ENCODE results near the gene KPTN.

Gene KPTN

DNA sequence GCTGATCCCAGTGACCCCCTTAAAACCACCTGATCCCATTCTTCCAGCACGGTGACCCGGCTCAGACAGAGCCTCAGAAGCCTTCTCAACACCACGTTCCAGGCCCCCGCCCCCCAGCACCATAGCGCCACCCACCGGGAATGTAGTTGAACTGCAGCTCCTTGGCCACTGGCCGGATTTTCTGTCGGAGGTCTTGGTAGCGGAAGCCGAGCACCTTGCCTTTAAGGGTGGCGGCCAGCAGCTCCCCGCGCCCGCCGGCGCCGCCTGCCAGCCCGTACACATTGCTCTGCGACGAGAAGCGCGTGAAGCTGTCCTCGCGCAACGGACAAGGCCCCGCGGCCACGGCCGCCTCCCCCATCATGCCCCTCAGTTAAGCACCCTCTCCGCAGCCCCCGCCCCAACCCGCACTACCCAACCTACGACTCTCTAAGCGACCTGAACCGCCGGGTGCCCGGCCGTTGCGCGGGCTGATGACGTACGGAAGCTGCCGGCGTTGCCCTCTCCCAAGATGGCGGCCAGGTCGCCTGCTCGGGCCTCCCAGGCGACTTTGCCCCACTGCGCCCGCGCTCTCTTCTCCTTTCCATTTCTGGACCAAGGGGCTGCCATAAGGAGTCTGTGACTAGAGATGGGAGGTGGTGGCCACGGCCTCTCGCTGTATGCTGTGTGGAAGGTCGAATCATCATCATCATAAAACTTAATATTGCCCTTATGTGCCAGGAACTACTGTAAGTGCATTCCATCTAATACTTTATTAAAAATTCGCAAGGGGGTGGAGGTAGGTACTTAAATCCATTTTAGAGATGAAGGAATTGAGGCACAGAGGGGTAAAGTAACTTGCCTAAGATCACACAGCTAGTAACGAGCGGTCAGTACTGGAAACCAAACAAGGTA lies at the start of gene KPTN:
Gene KPTN (minus strand): TSS at position 420 of the 891 bp plus-strand sequence. CDS start 59 bp downstream, at position 361.
- in situ Hi-C loops (cut with MboI; ENCODE audit: low sequenced_read_pairs) = no loop called here

DNA sequence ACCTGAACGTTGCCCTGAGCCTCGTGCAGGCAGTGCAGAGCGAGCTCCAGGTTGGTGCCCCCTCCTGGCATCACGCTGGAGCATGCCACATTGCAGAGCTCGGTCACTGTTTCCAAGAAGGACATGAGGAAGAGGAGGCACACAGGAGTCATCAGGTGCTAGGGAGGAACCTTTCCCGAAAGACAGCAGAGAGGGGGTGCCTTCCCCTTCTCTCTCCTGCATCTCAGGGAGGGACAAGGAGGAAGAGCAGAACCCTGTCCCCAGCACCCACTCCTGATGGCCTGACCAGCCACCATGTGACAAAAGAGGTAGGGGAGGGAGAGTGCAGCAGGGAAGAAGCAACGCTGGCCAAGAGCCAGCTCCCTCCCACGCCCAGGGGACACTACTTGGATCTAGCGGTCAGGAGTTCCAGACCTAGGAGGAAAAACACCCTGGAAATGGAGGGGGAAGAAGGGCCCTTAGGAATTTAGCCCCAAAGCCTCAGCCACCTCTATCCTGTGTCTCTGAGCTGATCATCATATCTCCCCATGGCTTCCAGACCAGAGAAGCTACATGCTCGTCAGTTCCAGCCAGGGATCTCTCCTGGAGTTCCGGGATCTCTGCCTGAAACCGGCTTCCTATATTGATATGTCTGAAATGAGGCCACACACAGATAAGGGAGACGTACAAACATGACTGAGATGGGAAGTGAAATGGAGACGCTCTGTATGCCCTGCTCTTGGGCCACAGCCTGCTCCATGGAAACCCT lies 47.8 kb upstream of the KPTN start:
- in situ Hi-C loops (cut with MboI; ENCODE audit: low sequenced_read_pairs) = no loop called here

DNA sequence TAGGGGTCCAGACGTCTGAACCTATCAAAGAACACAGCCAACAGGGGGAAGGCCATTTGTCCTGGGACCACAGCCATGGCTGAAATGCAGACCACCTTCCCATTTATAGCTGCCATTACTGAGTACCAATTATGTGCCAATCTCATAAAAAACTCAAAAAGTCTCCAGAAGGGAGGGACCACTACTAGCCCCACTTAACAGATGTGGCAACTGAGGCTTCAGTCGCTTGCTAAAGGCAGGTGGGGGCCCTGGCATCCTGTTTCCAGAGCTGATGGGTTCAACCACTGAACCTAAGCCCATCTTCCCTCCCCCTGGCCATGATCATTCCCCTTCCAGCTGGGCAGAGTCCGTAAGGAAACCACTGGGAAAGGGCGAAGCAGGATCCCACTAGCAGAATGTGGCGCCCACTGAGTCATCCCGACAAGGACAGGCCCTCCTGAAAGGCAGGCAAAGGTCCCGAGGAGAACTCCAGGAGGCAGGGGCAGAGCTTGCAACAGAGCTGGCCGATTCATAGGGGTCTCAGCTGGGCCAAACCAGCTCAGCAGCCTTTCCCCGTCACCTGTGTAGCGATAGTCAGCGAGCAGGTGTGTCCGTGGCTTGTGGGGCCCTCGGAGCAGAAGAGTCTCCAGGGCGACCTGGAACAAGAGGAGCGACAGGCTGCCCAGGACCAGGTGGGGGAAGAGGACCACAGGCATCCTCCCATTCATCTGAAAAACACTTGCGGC lies 45.2 kb upstream of the KPTN start:
- in situ Hi-C loops (cut with MboI; ENCODE audit: low sequenced_read_pairs) = no loop called here

DNA sequence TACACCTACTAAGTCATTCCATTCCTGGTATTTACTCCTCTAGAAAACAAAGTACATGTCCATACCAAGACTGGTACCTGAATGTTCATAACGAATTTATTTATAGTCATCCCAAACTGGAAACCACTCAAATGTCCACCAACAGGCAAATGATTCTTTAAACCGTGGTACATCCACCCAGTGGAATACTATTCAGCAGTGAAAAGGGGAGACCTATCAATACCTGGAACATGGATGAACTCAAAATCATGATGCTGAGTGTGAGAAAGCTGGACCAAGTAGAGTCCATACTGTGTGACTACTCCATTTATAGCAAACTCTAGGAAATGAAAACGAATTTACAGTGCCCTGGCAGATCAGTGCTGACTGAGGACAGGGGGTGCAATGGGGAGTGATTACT lies 42.8 kb upstream of the KPTN start:
- in situ Hi-C loops (cut with MboI; ENCODE audit: low sequenced_read_pairs) = no loop called here

DNA sequence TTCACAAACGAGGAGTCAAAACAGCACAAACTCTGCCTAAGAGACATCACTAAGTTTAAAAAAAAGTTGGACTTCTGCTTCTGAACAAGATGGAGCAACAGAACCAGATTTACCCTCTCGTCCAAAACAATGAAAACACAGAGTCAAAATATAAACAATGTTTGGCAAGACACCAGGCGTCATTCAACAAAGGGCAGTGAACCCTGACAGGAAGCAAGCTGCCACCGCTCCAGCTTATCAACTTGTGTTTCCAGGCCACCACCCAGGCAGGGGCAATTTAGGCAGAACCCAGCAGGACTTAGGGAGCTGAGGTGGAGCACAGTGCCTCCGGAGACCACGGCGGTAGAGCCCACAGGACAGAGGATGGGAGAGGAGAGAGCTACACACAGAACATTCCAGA lies 39.5 kb upstream of the KPTN start:
- in situ Hi-C loops (cut with MboI; ENCODE audit: low sequenced_read_pairs) = no loop called here

DNA sequence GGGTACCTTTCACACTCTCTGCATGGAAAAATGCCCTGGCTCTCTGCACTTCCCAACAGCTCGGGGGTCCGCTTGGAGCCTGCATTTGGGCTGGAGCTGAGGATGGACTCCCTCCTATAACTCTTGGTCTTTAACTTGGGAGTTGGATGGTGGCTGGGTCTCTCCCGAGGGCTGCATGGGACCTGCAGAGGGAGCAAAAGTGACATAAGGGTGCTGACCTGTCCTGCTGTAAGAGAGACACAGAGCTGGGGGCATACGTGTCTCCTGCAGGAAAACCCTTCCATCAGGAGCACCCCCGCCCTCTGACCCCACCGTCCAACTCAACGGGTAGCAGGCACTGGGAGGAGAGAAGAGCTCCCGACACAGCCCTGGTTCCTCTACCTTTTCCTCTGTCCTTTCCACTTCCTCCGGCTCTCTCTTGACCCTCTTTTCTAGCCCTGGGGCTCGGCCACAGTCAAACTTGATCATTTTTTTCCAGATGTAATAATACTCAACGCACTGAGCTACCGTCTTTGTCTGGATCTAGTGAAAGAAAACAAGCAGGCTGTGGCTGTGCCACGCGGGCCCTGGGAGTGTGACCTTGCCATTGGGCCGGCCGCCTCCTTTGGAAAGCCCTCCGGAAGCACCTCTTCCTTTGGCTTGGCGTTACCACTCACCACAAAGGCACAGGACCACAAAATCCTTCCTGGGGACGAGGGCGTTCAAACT lies 37.6 kb upstream of the KPTN start:
- in situ Hi-C loops (cut with MboI; ENCODE audit: low sequenced_read_pairs) = no loop called here

DNA sequence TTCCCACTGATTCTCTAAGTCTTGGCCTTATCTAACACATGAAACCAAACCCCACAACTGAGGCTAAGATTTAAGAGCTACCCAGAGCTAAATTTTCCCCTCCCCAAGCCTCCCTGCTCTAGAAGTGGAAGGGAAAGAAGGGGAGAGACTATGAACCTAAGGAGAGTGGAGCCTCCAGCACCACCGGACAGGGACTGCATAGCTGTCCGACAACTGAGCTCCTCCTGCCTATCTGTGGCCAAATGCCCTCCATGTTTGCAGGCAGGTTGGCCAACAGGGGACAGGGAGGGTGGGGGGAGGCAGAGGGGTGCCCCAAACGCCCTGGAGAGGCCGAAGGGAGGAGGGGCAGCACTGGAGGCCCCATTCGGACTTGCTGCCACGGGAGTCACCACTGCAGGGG lies 36.8 kb upstream of the KPTN start:
- in situ Hi-C loops (cut with MboI; ENCODE audit: low sequenced_read_pairs) = no loop called here

DNA sequence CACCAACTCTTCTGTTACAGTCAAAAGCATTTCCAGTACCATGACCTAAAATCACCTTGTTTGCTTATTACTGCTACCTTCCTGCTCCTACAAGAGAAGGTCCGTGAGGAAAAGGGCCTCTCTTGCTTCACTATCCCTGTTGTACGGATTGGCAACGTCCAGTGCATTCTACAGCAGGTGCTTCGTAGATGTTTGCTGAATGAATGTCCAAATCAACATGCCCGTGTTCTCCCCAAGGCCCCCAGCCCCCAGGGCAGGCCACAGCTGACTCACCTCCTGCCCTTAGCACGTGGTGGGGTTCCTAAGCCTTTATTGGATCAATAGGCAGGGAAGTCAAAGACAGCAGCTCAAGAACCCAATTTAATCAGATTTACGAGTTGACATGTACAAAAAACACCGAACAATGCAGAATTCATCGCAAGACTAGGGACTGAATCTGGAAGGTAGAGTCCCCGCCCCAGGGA lies 36.4 kb upstream of the KPTN start:
- in situ Hi-C loops (cut with MboI; ENCODE audit: low sequenced_read_pairs) = no loop called here

DNA sequence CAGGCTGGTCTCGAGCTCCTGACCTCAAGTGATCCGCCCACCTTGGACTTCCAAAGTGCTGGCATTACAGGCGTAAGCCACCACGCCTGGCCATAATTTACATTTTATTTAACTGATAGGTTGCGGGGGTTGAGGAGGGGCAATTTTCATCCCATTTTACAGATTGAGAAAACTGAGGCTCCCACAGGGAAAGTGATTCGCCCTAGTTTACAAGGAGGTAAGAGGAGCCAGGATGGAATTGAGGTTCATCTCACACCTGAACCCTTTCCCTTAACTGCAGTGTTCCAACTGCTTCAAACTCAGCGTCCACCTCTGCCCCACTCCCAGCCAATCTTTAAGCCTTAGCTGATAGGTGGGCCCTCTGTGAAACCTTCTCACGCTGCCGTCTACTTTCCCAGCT lies 34.8 kb upstream of the KPTN start:
- in situ Hi-C loops (cut with MboI; ENCODE audit: low sequenced_read_pairs) = no loop called here

DNA sequence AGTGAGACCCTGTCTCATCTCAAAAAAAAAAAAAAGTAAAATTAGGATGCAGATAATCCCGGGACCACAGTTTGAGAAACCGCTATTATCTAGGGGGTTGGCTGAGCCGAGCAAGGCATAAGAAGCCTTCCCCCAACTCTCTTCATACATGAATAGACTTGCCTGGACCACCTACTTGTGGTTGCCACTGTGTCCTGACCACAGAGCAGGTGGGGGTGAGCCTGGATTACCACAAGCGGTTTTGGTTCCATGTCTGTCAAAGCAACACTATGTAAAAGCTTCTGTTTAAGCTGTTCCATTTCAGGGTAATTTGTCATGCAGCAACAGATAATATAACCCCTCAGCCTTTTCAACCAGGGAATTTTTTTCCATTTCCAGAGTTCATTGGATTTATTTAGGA lies 34.1 kb upstream of the KPTN start:
- in situ Hi-C loops (cut with MboI; ENCODE audit: low sequenced_read_pairs) = no loop called here

DNA sequence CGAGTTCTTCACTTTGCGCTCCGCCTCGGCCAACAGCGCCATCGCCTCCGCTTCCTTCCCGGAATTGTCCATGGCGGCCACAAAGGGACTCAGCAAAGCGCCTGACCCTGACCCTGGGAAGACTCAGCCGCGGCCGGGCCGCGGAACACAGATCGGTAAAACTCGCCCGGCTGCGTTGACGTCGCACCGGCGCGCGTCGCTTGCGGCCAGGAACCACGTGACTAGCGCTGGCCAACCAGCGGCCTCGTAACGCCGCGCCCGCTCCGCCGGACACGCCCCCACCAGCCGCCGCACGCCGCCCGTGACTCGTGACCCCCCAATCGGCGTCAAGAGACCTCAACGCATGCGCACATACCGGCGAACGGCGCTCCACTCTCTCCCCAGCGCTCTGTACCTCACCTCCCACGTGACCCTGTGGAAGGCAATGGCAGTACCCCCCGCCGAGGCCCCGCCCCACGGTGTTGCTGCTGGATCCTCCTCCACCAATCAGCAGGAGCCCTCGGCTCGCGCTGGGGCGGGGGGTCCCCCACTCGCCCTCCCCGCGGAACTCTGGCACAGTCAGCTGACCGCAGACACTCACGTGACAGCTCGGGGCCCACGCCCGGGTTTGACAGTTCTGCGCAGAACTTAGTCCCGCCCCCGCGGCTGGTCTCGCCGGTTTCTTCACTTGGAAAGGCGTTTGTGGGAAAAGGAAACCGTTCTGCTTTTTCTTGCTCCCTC lies 31.0 kb upstream of the KPTN start, which contains the start of gene NAPA:
Gene NAPA (minus strand): TSS at position 195 of the 720 bp plus-strand sequence. CDS start 123 bp downstream, at position 72.
- in situ Hi-C loops (cut with MboI; ENCODE audit: low sequenced_read_pairs) = no loop called here

DNA sequence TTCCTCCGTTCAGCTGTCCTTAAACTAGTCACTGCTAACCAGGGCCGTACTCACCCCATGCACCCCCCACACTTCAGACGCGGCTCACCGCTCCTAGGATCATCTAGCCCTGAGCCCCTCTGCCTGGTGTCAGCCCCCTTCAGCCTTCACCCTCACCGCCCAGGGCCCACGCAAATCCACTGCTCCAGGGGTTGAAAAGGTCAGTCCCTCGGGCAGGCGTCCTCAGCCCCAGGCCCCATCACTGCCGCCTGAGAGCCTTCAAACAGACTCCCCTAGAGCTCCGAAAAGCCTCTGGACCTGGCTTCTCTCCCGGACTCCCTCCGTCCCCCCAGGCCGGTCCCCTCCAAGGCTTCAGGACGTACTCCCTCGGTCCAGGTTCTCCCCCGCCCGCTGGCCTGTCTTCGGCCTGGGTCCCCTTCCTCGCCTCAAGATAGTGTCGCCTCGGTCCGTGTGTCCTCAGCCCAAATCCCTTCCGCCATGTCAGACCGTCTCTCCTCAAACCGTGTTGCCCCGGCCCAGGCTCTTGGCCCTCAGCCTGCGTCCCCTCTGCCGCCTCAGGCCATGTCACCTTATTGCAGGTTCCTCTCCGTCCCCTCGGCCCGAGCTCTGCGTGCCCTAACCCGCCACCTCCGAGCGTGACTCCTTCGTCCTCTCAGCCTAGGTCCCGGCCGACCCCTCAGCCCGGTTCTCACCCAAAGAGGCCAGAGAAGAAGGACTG lies 30.3 kb upstream of the KPTN start:
- in situ Hi-C loops (cut with MboI; ENCODE audit: low sequenced_read_pairs) = no loop called here

DNA sequence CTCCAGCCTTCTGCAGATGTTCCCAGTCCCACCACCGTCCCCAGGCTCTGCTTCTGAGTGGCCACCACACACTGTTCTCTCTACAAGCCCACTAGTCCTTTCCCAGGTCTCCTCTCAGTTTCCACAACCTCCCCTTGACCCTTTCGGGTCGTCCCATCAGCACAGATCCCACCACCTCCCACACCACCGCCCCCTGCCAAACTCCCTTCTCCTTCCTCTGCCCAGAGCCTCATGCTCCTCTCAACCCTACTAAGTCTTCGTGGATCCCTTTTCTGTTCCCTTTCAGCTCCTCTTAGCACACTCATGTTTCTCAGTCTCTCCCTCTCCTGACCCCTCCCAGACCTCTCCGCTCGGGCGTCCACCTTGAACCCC lies 28.9 kb upstream of the KPTN start:
- in situ Hi-C loops (cut with MboI; ENCODE audit: low sequenced_read_pairs) = no loop called here

DNA sequence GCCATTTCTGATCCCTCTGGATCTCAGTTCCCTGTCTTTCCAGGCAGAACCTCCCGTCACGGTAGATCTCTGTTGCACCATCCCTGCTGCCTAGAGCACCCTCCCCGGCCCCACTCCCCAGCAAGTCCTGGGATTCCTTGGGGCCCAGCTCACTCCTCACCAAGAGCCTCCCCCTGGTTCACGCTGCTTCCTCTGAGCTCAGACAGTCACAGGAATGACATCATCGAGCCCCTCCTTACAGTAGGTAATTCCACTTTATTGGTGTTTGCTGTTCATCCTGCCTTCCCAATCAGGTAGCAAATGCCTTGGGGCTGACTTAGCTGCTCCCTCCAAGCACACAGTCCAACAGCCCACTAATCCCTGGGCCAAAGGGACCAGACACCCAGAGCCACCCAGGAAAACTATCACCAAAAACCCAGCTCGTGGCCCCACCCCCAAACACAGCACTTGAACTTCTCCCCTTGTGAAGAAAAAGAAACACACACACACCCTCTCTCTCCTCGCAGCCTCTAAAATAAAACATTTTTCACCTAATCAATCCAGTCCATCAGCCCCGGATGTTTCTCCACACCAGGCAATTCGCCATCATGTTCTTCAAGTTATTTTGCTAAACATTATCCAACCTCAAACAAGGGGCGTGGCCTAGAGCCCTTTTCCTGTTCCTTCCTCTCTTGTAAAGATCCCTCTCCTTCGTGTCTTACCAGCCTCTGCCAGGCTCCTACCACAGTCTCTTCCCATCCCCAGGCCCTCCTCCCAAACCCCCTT lies 28.3 kb upstream of the KPTN start:
- in situ Hi-C loops (cut with MboI; ENCODE audit: low sequenced_read_pairs) = no loop called here

DNA sequence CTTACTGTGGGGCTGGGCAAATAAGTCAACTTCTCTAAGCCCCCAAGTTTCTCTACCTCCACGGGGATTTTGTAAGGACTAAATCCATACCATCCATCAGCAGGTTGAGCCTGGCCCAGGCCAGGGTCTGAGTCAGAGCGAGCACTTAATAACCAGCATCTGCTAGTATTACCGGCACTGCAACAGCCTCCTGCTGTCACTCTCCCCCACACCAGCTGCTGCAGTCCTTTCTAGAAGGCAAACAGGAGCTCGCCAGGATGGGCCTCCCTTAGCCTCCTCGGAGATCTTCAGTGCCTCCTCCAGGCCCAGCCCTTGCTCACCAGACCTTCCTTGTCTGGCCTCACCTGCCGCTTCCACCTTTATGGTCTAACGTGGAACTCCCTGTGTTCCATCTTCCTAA lies 27.7 kb upstream of the KPTN start:
- in situ Hi-C loops (cut with MboI; ENCODE audit: low sequenced_read_pairs) = no loop called here

DNA sequence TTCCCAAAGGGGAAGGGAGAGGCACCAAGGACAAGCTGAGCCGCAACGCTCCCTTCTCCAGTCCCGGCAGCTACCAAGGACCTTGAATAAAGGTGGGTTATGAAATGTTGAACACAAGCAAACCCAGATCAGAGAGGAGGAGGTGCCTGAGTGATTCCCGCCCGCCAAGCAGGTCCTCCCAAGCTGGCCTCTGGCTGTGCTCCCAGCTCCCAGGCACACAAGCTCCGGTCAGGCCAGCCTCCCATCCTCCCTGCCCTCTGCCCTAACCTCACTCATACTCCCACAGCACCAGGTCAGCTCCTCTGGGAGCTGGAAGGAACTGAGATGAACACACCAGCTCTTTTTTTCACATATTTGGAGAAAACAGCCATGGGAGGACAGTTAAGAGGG lies 27.1 kb upstream of the KPTN start:
- in situ Hi-C loops (cut with MboI; ENCODE audit: low sequenced_read_pairs) = no loop called here

DNA sequence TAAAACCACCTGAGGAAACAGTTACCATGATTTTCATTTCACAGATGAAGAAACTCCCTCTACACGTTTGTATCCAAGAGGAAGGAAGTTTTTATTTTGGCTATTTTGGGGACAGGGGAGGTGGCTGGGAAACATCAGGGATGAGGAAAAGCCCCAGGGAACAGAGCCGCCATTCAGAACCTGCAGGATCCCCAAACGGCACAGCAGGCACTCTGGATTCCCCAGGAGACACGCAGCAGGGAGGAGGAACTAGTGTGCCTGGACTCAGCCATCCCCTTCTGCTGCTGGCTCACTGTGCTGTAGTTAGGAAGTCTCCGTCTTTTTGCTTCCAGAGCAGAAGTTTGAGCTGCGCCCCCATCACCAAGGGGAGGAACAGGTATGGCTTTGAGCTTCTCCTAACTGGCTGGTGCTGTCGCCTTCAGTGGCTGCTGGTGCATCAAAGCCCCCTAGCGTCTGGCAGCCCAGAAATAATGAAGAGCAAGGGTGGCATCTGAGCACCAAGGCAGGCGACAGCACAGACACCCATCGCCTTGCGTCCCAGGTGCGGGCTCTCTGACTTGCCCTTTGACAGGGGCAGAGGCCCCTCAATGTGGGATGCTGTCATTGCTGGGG lies 26.6 kb upstream of the KPTN start:
- in situ Hi-C loops (cut with MboI; ENCODE audit: low sequenced_read_pairs) = no loop called here

DNA sequence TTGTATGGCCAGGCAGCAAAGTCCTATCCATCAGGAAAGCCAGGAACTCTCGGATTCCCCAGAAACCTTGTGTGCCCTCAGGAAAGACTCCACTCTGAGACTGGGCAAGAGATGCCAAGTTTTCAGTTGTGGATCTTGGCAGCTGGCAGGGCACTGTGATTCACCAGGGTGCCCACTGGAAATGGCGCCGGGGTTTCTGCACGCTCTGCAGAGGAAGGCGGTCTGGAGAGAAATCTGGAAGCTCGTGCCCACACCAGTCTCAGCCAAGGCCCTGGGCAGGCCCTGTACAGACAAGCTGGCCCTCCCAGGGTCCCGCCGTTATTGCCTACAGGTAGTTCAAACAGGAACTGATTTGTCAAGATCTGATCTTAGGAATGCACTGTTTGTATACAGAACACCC lies 26.0 kb upstream of the KPTN start:
- in situ Hi-C loops (cut with MboI; ENCODE audit: low sequenced_read_pairs) = no loop called here

All from HL-60/S4 (cell line).